HEK293 (cell line): Measurements from ENCODE around the gene FAM89B.
A peak's percentile ranks its signal among the peaks of the same experiment; 100 is the strongest.

Experiments
- CTCF ChIA-PET: fragments of 350-600 bp; formaldehyde crosslinking; extraction: SDS; loops from one replicate; lab custom pipeline; 2021; ENCODE audit warnings: antibody characterized with exemption; lab: Yijun Ruan, JAX
- POLR2A ChIA-PET: fragments of 300-600 bp; formaldehyde crosslinking; extraction: SDS; loops from one replicate; lab custom pipeline; 2020; ENCODE audit warnings: antibody characterized with exemption, inconsistent platforms; lab: Yijun Ruan, JAX
- H3K27ac ChIP-seq: fragments of 200-500 bp; sonication (Bioruptor generic); 2 replicates; pipeline ENCODE4 v1.5.1; 2014; ENCODE audit warnings: low read depth, low read length, control low read depth, inconsistent platforms; ENCODE audit errors: extremely low read depth
- H3K36me3 ChIP-seq, 2 experiments: fragments of 200-500 bp in 1 of 2; sonication (Bioruptor generic) in 1 of 2; 1 replicate in 1 of 2; 2 replicates in 1 of 2; pipeline ENCODE4 v1.5.1; 2014 to 2017; ENCODE audit warnings: inconsistent platforms in 2 of 2, low read length in 2 of 2; ENCODE audit not compliant: control insufficient read depth in 2 of 2, insufficient read depth in 1 of 2
- H3K4me1 ChIP-seq: fragments of 200-500 bp; sonication (Bioruptor generic); 2 replicates; pipeline ENCODE4 v1.5.1; 2014; ENCODE audit warnings: mild to moderate bottlenecking, low read length, inconsistent platforms; ENCODE audit not compliant: control insufficient read depth, insufficient read depth
- H3K4me3 ChIP-seq: 2 replicates; pipeline ENCODE4 v1.5.1; 2011; ENCODE audit warnings: low read depth, mild to moderate bottlenecking, control low read depth, low read length, moderate library complexity
- H3K9me3 ChIP-seq: fragments of 200-500 bp; sonication (Bioruptor generic); 2 replicates; pipeline ENCODE4 v1.5.1; 2014; ENCODE audit warnings: low read depth, low read length, inconsistent platforms; ENCODE audit not compliant: control insufficient read depth, insufficient read depth
- IKZF3 ChIP-seq: fragments of 450-650 bp; IDR thresholded peaks from 2 replicates; pipeline ENCODE4 v1.5.0; 2018; ENCODE audit warnings: missing biosample characterization, mild to moderate bottlenecking, missing genetic modification characterization, moderate library complexity
- KLF1 ChIP-seq: fragments of 450-650 bp; formaldehyde crosslinking; IDR thresholded peaks from 2 replicates; pipeline ENCODE4 v1.5.1; 2016; ENCODE audit warnings: missing biosample characterization, missing genetic modification characterization
- ZIC2 ChIP-seq: fragments of 450-650 bp; formaldehyde crosslinking; IDR thresholded peaks from 2 replicates; pipeline ENCODE4 v1.5.1; 2016; ENCODE audit warnings: missing biosample characterization, missing genetic modification characterization
- ZNF416 ChIP-seq: fragments of 450-650 bp; formaldehyde crosslinking; IDR thresholded peaks from 2 replicates; pipeline ENCODE4 v1.5.1; 2016; ENCODE audit warnings: missing biosample characterization, missing genetic modification characterization
- ZNF639 ChIP-seq: fragments of 450-650 bp; formaldehyde crosslinking; IDR thresholded peaks from 2 replicates; pipeline ENCODE4 v1.5.1; 2016; ENCODE audit warnings: missing biosample characterization, missing genetic modification characterization
- ZNF76 ChIP-seq: fragments of 450-650 bp; formaldehyde crosslinking; IDR thresholded peaks from 2 replicates; pipeline ENCODE4; 2016; ENCODE audit warnings: low read depth, missing biosample characterization, missing genetic modification characterization, borderline replicate concordance
- TF ChIP-seq, protein P1 (sequence below): fragments of 450-650 bp; formaldehyde crosslinking; IDR thresholded peaks from 2 replicates; pipeline ENCODE4 v1.5.1; 2016; ENCODE audit warnings: missing biosample characterization, missing genetic modification characterization

Gene FAM89B

GRCh38 chr11:65583589-65583988 is 11.3 kb downstream of the FAM89B start:
- H3K4me3 ChIP-seq: no peak overlapping the region
- H3K27ac ChIP-seq: no peak overlapping the region
- H3K36me3 ChIP-seq: peaks cover 0 to 7% of the 10 kb centered on the region in 2 experiments; a peak in 1 of 3 replicates
- H3K4me1 ChIP-seq: no peaks in the 10 kb centered on the region
- CTCF ChIA-PET: interaction anchor here (1.7 kb wide), 1 partner anchor 11 kb away, joined by 6 read pairs; no protein-coding TSS in a partner anchor
- H3K9me3 ChIP-seq: no peaks in the 10 kb centered on the region
- TF ChIP-seq ZNF76 (tag by site-specific recombination): no peak
- TF ChIP-seq, all 188 proteins: peak for 0
- POLR2A ChIA-PET: interaction anchor here (0.9 to 1.3 kb wide), 2 partner anchors 11 to 31 kb away, joined by 3 read pairs; no protein-coding TSS in a partner anchor

GRCh38 chr11:65584106-65584505 is 11.8 kb downstream of the FAM89B start:
- Histone ChIP-seq H3K4me1 (no peaks in the 10 kb centered on the region), H3K27ac (no peak overlapping the region), H3K4me3 (no peak overlapping the region), H3K9me3 (no peaks in the 10 kb centered on the region), H3K36me3 (peaks cover 0 to 7% of the 10 kb centered on the region in 2 experiments; a peak in 1 of 3 replicates)
- CTCF ChIA-PET: interaction anchor here (1.7 kb wide), 1 partner anchor 10 kb away, joined by 6 read pairs; no protein-coding TSS in a partner anchor
- TF ChIP-seq IKZF3: no peak
- POLR2A ChIA-PET: interaction anchor here (0.9 to 1.3 kb wide), 2 partner anchors 11 to 31 kb away, joined by 3 read pairs; no protein-coding TSS in a partner anchor

DNA sequence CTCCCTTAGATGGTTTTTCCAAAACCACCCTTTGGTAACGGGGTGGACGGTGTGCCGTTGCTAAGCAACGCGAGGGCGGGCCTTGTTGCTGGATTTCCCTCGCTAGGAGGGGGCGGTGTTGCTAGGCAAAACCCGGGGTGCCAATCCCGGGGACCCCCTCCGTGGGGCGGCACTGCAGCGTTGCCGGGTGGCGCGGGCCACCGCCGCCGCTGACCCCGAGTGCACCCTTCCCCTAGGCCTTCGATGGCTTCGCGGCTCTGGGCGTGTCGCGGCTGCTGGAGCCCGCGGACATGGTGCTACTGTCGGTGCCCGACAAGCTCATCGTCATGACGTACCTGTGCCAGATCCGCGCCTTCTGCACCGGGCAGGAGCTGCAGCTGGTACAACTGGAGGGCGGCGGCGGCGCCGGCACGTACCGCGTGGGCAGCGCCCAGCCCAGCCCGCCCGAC is 12.4 kb downstream of the FAM89B start:
- Histone ChIP-seq H3K27ac (no peak overlapping the region), H3K4me1 (no peaks in the 10 kb centered on the region), H3K9me3 (no peaks in the 10 kb centered on the region), H3K4me3 (no peak overlapping the region), H3K36me3 (peaks cover 0 to 7% of the 10 kb centered on the region in 2 experiments; a peak in 1 of 3 replicates)
- TF ChIP-seq ZNF416 (tag by site-specific recombination) (no peak), KLF1 (tag by site-specific recombination) (peak; percentile 27; the same call in 1 of the 2 replicates)
- ChIA-PET POLR2A (interaction anchor here (1.3 kb wide), 1 partner anchor 30 kb away, joined by 3 read pairs; no protein-coding TSS in a partner anchor), CTCF (interaction anchor here (1.4 to 1.7 kb wide), 2 partner anchors 10 to 14 kb away, joined by 3 to 6 read pairs; no protein-coding TSS in a partner anchor)

DNA sequence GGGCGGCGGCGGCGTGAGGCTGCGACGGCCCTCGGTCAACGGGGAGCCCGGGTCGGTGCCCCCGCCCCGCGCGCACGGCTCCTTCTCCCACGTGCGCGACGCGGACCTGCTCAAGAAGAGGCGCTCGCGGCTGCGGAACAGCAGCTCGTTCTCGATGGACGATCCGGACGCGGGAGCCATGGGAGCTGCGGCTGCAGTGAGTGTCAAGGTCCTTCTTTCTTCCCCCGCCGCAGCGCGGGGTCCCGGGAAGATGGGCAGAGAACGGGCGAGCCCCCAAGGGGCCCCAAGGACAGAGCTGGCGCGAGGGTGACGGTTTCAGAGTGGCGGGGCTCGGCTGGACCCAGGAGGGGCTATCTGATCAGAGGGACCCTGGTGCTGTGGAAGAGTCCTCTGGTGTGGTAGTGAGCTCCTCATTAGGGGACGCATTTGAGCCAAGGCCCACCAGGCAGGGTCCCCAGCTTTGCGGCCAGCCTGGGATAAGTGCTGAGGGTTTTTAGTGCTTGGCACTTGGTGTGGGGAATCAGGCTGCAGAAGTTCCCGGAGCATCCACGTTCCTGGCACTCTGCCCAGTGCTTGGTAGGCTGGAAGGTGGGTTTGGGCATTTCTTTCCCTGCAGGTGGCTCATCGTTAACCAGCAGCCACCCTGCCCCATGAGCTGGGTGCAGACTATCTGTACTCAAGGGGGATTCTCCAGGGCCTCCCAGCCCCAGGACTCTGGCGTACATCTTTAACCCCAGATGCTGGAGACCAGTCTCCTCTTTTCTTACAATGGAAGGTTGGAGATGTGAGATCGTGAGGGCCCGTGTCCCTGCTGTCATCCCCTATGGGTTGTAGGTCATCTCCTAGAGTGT is 13.3 kb downstream of the FAM89B start:
- Histone ChIP-seq H3K36me3 (peaks cover 0 to 3% of the 10 kb centered on the region in 2 experiments; a peak in 1 of 3 replicates), H3K9me3 (no peaks in the 10 kb centered on the region), H3K27ac (no peak overlapping the region), H3K4me3 (no peak overlapping the region), H3K4me1 (no peaks in the 10 kb centered on the region)
- CTCF ChIA-PET: interaction anchor here (0.8 to 1.6 kb wide), 4 partner anchors 9 to 44 kb away, joined by 3 to 12 read pairs (median 3); partner anchors contain the start of gene KCNK7
- POLR2A ChIA-PET: interaction anchor here (1.3 to 1.8 kb wide), 3 partner anchors 10 to 29 kb away, joined by 3 to 8 read pairs (median 6); partner anchors contain the start of genes EHBP1L1, KCNK7 and PCNX3
- TF ChIP-seq ZIC2 (tag by site-specific recombination) (peak; percentile 73), ZNF639 (tag by site-specific recombination) (no peak)
- TF ChIP-seq, protein P1, sequence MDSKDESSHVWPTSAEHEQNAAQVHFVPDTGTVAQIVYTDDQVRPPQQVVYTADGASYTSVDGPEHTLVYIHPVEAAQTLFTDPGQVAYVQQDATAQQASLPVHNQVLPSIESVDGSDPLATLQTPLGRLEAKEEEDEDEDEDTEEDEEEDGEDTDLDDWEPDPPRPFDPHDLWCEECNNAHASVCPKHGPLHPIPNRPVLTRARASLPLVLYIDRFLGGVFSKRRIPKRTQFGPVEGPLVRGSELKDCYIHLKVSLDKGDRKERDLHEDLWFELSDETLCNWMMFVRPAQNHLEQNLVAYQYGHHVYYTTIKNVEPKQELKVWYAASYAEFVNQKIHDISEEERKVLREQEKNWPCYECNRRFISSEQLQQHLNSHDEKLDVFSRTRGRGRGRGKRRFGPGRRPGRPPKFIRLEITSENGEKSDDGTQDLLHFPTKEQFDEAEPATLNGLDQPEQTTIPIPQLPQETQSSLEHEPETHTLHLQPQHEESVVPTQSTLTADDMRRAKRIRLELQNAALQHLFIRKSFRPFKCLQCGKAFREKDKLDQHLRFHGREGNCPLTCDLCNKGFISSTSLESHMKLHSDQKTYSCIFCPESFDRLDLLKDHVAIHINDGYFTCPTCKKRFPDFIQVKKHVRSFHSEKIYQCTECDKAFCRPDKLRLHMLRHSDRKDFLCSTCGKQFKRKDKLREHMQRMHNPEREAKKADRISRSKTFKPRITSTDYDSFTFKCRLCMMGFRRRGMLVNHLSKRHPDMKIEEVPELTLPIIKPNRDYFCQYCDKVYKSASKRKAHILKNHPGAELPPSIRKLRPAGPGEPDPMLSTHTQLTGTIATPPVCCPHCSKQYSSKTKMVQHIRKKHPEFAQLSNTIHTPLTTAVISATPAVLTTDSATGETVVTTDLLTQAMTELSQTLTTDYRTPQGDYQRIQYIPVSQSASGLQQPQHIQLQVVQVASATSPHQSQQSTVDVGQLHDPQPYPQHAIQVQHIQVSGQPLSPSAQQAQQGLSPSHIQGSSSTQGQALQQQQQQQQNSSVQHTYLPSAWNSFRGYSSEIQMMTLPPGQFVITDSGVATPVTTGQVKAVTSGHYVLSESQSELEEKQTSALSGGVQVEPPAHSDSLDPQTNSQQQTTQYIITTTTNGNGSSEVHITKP: peak; percentile 14; the same call in 1 of the 2 replicates
